ENCODE results near the gene AFTPH.

- TF ChIP-seq CTCF (IDR thresholded peaks at IDR 0.05) (no peak), POLR2A (IDR thresholded peaks at IDR 0.05) (no peak)
These were observed 45.5 kb upstream of the AFTPH start for GRCh38 chr2:64478502-64479230.

Data from esophagus squamous epithelium (tissue), 4 donors.